Measurements from ENCODE around the gene MVP.
"Not testable (repeated sequence)": the region's sequence is repeated elsewhere in the genome, so short reads cannot be mapped to it uniquely, and the experiment has no call there.

MVP gene

DNA sequence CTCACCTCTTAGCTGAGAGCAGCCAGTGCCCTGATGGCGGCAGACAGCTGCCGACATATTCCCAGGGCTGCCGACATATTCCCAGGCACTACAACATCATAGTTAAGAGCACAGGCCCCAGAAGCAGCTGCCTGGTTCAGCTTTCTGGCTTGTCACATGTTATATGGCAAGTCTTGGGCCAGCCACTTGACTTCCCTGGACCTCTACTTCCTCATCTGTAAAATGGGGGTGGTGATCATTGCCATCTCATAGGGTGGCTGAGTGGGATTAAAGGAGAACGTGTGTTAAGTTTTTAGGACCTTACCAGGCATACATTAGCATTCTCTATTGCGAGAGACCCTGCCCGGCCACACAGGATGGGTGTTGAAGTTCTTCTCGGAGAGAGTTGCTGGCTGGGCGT lies 23.7 kb downstream of the MVP start:
- no peak for DNase-seq (ENCODE audit: low read depth)

DNA sequence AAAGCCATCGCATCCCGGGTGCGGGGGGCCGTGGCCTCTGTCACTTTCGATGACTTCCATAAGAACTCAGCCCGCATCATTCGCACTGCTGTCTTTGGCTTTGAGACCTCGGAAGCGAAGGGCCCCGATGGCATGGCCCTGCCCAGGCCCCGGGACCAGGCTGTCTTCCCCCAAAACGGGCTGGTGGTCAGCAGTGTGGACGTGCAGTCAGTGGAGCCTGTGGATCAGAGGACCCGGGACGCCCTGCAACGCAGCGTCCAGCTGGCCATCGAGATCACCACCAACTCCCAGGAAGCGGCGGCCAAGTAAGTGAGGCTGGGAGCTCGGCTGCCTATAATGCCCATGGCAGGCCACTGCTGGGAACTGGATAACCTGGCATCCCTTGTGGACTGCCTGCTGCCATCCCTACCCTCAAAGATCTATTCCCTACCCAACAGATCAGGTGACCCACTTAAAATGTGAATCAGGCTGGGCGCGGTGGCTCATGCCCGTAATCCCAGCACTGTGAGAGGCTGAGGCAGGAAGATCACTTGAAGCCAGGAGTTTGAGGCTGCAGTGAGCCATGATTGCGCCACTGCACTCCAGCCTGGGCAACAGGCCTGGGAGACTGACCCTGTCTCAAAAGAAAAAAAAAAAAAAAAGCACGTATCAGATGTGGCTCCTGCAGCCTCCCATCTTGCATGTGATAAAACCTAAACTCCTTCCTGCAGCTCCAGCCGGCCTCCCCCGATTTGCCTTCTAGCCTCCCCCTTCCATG lies 24.5 kb downstream of the MVP start:
- DNase-seq (ENCODE audit: low read depth): no peak

DNA sequence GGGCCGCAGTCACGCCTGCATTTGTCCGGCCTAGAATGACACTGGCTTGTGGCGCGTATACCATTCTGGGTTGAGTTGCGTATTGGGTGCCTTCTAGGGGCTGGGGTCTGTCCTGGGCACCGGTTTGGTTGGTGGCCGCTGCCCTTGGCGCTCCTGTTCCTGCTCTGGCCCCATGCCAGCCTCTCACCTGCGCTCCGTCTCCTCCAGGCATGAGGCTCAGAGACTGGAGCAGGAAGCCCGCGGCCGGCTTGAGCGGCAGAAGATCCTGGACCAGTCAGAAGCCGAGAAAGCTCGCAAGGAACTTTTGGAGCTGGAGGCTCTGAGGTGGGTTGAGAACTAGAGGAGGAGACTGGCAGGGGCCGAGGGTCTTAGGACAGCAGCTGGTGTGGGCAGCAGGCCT lies 25.4 kb downstream of the MVP start:
- no peak for DNase-seq (ENCODE audit: low read depth)

DNA sequence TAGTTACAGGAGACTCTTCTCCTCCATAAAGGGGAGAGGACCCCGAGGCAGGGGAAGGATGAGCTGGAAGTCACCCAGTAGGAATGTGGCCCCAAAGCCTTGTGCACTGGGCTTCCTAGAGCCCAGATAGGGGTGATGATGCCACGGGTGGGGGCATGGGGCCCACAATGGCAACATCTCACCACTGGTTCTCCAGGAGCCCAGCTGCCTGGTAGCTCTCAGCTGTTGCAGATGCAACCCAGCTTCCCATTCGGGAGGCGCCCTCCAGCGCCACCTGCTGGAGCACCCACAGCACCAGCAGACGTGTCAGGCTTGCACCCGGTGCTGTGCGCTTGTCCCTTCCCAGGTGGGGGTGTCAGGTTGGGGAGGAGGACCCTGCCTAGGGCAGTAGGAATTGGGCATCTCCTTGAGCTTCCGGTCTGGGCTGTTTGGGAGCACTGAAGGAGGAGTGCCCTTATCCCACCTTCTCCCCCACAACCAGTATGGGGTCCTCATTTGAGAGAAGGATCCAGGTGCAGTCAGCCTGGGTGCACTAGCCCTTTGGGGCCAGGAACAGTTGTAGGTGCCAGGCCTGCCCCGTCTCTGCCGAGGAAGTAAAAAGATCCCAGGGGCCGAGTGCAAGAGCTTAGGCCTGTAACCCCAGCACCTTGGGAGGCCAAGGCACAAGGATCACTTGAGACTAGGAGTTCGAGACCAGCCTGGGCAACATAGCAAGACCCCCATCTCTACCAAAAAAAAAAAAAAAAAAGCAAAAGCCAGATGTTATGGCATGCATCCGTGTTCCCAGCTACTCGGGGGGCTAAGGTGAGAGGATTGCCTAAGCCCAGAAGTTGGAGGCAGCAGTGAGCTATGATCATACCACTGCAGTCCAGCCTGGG lies 28.4 kb downstream of the MVP start:
- peak; percentile 79 for DNase-seq (ENCODE audit: low read depth)

DNA sequence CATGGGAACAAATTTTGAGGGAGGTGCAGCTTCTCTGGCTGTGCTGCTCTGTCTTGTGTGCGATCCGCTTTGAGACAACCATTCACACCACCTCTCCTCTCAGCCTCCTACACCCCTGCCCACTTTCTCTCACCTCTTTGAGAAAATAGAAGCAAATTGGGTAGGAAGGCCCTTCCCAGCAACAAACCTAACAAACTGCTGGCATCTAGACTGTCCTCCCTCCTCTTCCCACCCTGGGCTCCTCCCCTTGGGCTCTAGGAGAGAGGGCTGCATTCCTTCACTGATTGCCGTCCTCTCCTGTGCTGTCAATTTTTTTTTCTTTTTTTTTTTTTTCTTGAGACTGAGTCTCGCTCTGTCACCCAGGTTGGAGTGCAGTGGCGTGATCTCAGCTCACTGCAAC lies 29.2 kb downstream of the MVP start:
- no peak for DNase-seq (ENCODE audit: low read depth)

DNA sequence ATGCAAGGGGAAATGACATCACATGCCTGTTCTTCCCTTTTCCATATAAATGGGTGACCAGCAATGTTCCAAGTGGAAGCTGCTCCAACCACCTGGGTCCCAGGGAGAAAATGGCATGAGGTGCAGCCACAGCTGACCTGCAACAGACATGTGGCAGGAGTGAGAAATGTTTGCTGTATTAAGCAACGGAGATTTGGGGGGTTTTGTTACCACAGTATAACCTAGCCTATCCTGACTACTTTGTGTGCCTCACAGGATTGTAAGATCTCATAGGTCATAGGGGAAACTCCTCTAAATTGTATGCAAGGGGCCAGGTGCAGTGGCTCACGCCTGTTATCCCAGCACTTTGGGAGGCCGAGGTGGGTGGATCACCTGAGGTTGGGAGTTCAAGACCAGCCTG lies 30.7 kb downstream of the MVP start:
- no peak for DNase-seq (ENCODE audit: low read depth)

DNA sequence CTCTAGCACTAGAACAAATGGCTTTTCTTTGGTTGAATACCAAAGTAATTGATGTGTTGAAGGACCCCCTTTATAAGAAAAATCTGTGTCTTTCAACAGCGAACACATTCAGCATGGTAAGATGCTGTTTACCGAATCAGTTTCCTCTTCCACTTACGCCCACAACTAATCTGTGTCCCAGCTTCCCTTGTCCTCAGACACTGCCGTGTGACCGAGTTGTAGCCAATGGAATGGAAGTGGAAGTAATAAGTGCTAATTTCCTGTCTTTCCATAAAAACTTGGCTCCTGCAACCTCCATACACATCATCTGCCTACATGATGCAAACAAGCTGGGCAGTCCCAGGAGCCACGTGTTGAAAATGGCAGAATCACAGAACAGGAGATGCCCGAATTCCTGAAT lies 32.4 kb downstream of the MVP start:
- DNase-seq (ENCODE audit: low read depth): no peak

DNA sequence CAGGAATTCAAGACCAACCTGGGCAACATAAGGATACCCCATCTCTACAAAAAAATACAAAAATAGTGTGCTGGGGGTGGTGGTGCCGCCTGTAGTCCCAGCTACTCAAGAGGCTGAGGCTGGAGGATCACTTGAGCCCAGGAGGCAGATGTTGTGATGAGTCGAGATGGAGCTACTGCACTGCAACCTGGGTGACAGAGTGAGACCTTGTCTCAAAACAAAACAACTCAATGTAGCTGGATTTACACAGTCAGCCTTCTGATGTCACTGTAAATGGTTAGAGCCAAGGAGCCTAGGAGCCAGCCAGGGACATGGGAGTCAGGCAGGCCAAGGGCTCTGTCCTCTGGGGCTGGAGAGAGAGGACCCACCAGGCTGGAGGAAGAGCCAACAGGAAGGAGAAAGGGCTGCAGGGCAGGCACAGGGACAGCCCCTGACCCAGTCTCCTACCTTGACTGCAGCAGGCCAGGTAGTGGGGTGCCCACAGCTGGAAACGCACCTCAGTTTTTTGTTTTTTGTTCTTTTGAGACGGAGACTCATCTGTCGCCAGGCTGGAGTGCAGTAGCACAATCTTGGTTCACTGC lies 34.3 kb downstream of the MVP start:
- DNase-seq (ENCODE audit: low read depth): no peak

DNA sequence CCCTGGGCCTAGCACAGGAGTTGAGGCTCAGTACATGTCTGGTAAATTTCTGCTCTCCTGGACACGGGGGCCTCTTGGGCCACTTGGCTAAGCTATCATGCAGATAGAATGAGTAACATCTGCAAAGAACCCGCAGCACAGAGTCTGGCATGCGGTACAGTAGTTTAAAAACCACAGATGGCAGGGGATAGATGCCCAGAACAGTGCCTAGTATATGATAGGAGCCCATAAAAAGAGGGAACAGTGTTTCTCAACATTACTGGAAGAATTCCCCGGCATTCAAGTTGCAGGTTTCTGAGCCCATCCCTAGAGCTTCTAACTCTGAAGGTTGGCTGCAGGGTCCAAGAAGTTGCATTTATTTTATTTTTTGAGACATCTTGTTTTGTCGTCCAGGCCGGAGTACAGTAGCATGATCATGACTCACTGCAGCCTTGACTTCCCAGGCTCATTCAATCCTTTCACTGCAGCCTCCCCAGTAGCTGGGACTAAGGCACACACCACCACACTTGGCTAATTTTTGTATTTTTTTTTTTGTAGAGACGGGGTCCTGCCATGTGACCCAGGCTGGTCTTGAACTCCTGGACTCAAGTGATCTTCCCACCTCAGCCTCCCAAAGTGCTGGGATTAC lies 37.0 kb downstream of the MVP start:
- DNase-seq (ENCODE audit: low read depth): no peak

DNA sequence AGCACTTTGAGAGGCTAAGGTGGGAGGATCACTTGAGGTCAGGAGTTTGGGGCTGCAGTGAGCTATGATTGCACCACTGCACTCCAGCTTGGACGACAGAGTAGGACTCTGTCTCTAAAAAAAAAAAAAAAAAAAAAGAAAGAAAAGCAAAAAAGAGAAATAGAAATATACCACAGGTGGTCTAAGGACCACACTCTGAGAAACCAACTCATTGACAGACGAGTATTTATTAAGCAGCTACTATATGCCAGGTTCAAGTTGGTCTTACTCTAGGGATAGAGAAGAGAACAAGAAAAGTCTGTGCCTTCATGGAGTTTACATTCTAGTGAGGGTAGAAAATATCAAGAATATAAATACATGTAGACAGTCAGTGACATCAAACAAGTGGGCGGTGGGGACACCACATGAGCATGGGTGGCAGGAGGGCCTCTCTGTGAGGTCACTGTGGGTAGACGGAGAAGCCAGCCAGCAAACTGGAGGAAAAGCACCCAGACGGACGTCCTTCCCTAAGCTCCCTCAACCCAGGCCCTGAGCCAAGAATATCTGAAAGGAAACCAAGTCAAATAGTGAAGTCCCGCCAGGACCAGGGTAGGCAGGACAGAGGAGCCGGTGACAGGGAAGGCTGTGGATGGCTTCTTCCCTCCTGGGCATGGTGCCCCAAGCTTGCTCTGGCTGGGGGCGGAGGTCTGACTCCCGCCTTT lies 38.0 kb downstream of the MVP start:
- DNase-seq (ENCODE audit: low read depth): no peak

DNA sequence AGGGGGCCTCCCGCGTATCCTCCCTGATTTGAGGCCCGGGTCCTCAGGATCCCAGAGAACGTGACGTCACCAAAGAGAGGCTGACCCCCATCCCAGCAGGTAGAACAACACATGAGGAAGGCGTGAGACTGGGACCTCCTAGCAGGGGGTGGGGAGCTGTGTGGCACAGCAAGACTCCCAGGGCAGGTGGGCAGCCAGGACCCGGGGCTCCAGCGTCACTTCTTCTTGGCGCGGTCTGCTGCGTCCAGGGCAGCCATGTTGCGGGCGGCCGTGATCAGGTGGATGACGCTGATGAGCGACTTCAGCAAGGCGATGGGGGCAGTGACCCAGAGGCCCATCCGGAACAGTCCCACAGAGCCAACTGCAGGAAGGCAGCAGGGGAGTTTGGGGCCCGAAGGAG lies 38.7 kb downstream of the MVP start:
- DNase-seq (ENCODE audit: low read depth): no peak

DNA sequence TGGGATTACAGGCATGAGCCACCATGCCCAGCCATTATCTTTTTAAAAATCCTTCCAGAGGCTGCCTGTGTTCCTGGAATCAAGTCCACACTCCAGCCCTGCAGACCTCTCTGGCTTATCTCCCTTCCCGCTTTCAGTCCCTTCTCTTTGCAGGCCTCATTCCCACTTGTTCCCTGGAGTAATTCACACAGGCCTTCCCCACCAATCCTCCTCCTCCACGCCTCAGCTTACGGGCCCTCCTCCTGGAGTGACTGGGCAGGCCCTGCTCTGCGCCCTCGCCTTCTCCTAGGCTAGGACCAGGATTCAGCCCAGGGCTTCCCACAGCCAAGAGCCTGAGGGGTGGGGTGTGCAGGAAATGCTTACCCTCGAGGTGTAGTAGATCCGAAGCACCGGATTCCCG lies 40.0 kb downstream of the MVP start:
- no peak for DNase-seq (ENCODE audit: low read depth)

DNA sequence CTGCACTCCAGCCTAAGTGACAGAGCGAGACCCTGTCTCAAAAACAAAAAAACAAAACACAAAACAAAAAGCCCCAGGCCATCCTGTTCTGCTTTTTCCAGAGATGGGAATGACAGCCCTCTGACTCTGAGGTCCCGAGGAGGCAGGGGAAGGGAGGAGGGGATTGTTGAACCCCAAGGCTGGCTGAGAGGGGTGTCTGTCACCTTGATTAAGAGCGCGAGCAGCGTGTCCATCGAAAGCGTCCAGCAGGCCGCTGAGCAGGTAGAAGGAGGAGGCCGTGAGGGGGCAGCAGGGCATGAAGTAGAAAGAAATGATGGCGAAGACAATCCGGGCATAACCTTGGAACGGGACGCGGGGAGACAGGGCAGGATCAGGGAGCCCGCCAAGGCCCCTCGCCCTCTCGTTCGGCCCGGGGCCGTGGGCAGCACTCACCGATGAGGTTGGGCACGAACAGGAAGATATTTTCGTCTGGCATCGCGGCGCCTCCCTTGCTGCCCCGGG lies 42.2 kb downstream of the MVP start:
- no peak for DNase-seq (ENCODE audit: low read depth)

DNA sequence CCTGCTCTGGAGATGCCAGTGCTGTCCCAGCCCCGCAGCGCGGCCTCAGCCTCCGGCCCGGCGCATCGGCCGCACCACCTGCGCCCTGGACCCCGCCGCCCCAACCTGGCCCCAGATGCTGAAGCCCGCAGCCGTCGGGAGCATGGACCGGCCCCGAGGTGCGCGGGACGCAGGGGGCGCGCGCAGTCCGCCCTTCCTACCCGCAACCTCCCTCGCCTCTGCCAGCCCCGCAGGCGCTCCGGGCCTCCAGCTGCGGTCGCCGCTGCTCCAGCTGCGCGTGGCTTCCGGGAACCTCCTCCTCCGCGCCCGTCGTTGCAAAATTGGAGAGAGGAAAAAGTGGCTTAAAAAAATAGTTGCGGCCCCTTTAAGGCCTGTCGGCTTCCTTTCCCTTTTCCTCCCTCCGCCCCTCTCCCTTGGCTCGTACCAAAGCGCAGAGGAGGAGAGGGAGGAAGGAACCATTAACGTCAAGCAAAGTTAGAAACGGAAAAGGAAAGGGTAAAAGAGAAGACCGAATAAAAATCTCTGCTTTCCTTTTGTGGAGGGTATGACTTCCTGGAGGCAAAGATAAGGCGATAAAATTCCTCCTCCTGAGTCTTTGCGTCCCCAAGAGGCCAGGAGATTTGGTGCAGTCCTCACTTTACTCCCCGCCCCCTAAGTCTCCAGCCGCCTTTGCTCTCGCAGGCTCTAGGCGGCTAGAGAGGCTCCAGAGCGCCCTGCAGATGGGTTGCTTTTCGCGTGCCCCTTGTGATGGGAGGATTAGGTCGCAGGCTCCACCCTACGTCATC lies 42.8 kb downstream of the MVP start, which contains the start of gene CDIPT:
CDIPT (minus strand) TSS at position 343 of the 785 bp plus-strand sequence. CDS start 369 bp downstream, outside the sequence.
- DNase-seq (ENCODE audit: low read depth): peak; percentile 58

DNA sequence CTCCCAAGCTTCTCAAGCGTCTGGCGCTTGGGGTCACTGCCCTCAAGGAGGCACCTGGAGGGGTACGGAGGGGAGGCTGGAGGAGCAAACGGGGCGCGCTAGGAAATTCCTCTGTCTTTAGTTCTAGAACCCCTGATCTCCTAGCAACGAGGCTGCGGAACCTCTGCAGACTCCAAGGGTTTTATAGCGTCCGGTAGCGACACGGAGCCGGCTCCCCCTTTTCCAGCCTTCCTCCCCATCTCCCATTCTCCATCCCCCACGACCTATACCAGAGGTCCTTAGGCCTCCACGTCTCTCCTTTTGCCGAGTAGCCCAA lies 43.4 kb downstream of the MVP start:
- DNase-seq (ENCODE audit: low read depth): no peak

DNA sequence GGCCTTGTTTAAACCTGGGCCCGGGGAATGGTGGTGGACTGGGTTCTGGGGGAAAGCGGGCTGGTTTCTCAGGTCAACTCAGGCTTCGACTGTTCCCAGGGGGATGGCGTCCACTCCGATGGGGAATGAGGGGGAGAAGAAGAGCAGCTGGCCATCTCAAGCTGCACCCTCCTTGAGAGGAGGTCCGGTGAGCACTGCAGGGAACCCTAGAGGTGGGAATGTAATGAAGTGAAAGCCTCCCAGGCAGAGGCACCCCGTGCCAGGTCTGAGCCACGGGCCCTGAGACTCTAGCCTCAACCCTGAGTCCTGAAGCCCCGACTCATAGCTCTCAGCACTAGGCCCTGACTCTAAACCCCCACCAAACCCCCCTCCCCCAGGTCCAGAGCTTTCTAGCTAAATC lies 43.9 kb downstream of the MVP start:
- no peak for DNase-seq (ENCODE audit: low read depth)

DNA sequence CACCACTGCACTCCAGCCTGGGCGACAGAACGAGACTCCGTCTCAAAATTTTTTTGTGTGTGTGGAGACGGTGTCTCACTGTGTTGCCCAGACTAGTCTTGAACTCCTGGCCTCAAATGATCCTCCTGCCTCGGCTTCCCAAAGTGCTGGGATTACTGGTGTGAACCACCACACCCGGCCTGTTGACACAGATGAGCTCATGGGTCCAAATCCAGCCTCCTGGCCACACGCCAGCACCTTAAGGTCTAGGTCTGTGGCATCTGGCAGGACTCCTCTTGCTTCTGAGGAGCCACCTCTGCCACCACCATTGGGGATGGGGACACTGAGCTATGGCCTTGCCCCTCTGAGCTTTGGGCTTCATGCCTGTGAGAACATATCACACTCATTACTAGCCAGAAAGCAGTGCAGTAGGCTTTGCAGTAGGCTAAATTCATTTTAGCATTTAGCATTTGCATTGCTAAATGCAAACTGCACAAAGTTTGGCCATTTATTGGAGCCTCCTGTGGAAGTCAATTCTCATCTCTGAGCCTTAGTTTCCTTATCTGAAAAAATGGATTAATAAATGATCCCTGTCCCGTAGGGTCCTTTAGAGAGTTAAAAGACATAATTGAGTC lies 48.2 kb downstream of the MVP start:
- no peak for DNase-seq (ENCODE audit: low read depth)

DNA sequence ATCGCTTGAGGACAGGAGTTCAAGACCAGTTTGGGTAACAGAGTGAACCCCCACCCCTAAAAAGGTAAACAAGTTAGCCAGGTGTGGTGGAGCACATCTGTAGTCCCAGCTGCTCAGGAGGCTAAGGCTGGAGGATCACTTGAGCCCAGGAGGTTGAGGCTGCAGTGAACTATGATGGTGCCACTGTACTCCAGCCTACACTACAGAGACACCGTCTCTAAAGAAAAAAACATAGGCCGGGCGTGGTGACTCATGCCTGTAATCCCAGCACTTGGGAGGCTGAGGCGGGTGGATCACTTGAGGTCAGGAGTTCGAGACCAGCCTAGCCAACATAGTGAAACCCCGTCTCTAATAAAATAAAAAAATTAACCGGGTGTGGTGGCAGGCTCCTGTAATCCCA lies 48.8 kb downstream of the MVP start:
- DNase-seq (ENCODE audit: low read depth): not testable (repeated sequence)

DNA sequence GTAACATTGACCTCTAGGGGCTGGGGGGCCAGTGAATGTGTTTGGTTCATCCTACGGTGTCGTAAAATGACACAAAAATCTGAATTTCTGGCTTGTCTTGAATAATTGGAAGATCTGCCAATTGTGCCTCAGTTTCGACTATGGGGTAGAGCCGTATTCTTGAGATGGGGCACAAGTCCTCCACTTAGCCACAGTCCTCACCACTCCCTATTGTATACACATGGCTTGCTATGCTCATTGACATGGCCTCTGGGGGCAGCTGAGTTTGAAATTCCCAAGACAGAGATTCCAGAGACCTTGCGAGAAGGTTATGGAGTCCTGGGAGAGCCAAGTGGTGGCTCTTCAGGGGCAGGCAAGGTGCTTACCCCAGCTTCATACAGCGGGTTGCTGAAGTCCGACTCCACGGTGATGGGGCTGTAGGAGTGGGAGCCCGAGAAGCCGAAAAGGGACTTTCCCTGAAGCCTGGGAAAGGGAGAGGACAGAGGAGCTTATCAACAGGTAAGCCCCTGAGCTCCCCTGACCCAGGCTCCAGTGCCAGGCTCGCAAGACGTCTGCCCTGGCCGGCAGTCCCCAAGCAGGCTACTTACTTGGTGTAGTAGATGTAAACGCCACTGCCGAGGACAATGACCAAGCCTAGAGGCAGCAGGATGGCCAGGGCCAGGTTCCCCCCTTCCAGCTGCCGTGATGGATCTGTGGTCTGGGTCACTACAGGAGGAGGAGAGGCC lies 51.7 kb downstream of the MVP start:
- no peak for DNase-seq (ENCODE audit: low read depth)

DNA sequence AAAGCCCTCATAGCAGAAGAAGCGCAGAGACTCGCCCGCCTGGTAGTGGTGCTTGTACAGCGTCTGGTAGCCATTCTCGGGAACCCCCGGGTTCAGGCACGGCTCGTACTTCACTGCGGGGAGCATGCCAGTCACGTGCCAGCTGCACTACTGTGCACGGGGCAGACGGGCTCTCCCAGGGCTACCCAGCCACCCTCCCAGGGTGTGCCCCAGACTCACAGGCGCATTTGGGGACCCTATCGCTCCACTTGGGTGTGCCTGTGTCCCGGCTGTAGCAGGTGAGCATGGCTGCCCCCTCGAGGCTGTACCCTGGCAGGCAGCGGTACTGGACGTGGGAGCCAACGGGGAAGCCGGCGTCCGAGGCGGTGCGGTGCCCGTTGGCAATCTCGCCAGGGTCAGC lies 53.1 kb downstream of the MVP start:
- DNase-seq (ENCODE audit: low read depth): no peak
